ENCODE results near the gene KRTAP19-6.

- TF ChIP-seq CTCF (conservative IDR thresholded peaks at IDR 0.05; ENCODE audit: low read depth in 2 of 2) (no peak), ZNF462 (CRISPR knock-in tag; IDR thresholded peaks at IDR 0.05) (no peak), EZH2phosphoT487 (IDR thresholded peaks at IDR 0.05; ENCODE audit: unreplicated experiment) (no peak), ZNF114 (CRISPR knock-in tag; IDR thresholded peaks at IDR 0.05) (no peak)
Observed at GRCh38 chr21:30518876-30519275, 22.8 kb downstream of the KRTAP19-6 start.
